ENCODE data around the gene DPY19L2.

Gene DPY19L2

DNA sequence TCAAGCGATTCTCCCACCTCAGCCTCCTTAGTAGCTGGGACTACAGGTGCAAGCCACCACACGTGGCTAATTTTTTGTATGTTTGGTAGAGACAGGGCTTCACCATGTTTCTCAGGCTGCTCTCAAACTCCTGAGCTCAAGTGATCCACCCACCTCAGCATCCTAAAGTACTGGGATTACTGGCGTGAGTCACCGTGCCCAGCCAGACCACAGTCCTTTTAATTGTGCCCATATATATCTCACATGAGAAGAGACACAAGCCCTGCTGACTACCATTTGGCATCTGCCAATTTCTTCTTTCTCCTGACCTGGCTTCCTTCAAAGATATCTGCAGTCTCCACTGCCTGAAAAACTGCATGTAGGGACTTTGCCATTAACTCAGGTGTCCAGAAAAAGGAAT lies 142.5 kb downstream of the DPY19L2 start:
- no peak for FAIRE-seq

DNA sequence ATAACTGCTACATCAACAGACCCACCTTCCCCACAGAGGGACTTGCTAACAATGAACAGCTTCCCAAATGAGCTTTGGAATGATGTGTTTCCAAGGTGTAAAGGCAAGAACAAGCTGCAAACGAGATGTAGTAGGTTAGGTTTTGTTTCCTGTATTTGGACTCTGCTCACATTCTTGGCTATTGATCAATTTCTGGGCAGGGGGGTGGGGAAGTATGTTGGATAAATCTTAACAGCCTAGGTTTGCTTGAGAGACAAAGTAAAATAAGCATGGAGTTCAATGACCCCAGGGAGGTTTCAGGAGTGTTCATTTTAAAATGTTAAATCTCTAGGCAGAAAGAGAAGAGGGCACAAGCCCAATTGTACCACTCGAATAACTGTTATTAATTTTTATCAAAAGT lies 146.6 kb downstream of the DPY19L2 start:
- FAIRE-seq = no peak
